Erythroblast (primary cell): ENCODE measurements around the gene ERCC2.
"Not testable (repeated sequence)": the region's sequence is repeated elsewhere in the genome, so short reads cannot be mapped to it uniquely, and the experiment has no call there.

Source experiments
- DNase-seq, 2 experiments: peaks; one replicate each; lab custom pipeline; 2025; lab: John Stamatoyannopoulos, UW
- GATA1 ChIP-seq: IDR thresholded peaks from 2 replicates; pipeline ENCODE4 v1.6.1; 2011; ENCODE audit warnings: low read depth, mild to moderate bottlenecking, control low read depth, low read length, moderate library complexity
- POLR2A ChIP-seq: IDR thresholded peaks from 2 replicates; pipeline ENCODE4 v1.6.1; 2011; ENCODE audit warnings: mild to moderate bottlenecking, low read length

ERCC2 gene

GRCh38 chr19:45346449-45346848, 23.9 kb downstream of the ERCC2 start:
- TF ChIP-seq GATA1 (no peak), POLR2A (no peak)
- no peak for DNase-seq

GRCh38 chr19:45345506-45345860, 24.9 kb downstream of the ERCC2 start:
- no peak for TF ChIP-seq POLR2A
- TF ChIP-seq GATA1: no peak
- DNase-seq: no peak

GRCh38 chr19:45344621-45345505, 25.5 kb downstream of the ERCC2 start:
- TF ChIP-seq GATA1 (no peak), POLR2A (no peak)
- DNase-seq: no peak

GRCh38 chr19:45342911-45343310, 27.5 kb downstream of the ERCC2 start:
- TF ChIP-seq POLR2A (no peak), GATA1 (no peak)
- DNase-seq: no peak

GRCh38 chr19:45340899-45341453, 29.4 kb downstream of the ERCC2 start:
- TF ChIP-seq GATA1 (no peak), POLR2A (no peak)
- no peak for DNase-seq

GRCh38 chr19:45340232-45340898, 30.0 kb downstream of the ERCC2 start, which contains the start of gene KLC3:
Gene KLC3 (plus strand): TSS chr19:45340750. CDS start chr19:45345542, 4,792 bp downstream.
- peak in 1 of 2 experiments; percentile 18 for DNase-seq

GRCh38 chr19:45339629-45340028, 30.7 kb downstream of the ERCC2 start:
- TF ChIP-seq POLR2A (no peak), GATA1 (no peak)
- no peak for DNase-seq

More at GRCh38 chr19:45340232-45340898, 30.0 kb downstream of the ERCC2 start, which contains the start of gene KLC3:
- TF ChIP-seq GATA1 (no peak), POLR2A (no peak)

- TF ChIP-seq POLR2A (no peak), GATA1 (no peak)
- no peak for DNase-seq
These were observed 33.6 kb downstream of the ERCC2 start for GRCh38 chr19:45336696-45337251.

- not testable (repeated sequence) for DNase-seq
These were observed 35.5 kb downstream of the ERCC2 start for GRCh38 chr19:45334881-45335280.

- TF ChIP-seq POLR2A: no peak
- TF ChIP-seq GATA1: no peak
- no peak for DNase-seq
These were observed 36.6 kb downstream of the ERCC2 start for GRCh38 chr19:45333609-45334303.

GRCh38 chr19:45331411-45331810, 39.0 kb downstream of the ERCC2 start:
- DNase-seq: no peak
- TF ChIP-seq GATA1 (no peak), POLR2A (no peak)

- DNase-seq: no peak
- TF ChIP-seq POLR2A (no peak), GATA1 (no peak)
These were observed 42.8 kb downstream of the ERCC2 start for GRCh38 chr19:45327404-45328143.
